Lower leg skin (tissue), 3 donors: ENCODE results near the gene GABBR2.

ENCODE experiments used
- CTCF ChIP-seq, 3 donors: fragments of 450-650 bp; IDR thresholded peaks; one replicate each; pipeline ENCODE4 v1.5.1; 2016; ENCODE audit warnings: antibody characterized with exemption in 3 of 3, mild to moderate bottlenecking in 3 of 3, moderate library complexity in 2 of 3
- POLR2A ChIP-seq, 2 donors: fragments of 450-650 bp; IDR thresholded peaks; one replicate each; pipeline ENCODE4 v1.6.1; 2016 to 2017; ENCODE audit warnings: antibody characterized with exemption in 2 of 2, mild to moderate bottlenecking in 1 of 2, moderate library complexity in 1 of 2

- TF ChIP-seq CTCF (IDR thresholded peaks at IDR 0.05) = no peak
- no peak for TF ChIP-seq POLR2A (IDR thresholded peaks at IDR 0.05)
These were observed 393.7 kb downstream of the GABBR2 start for GRCh38 chr9:98315067-98315453.
